GM12878 (cell line): ENCODE data around the gene COX6B2. TPM values are rescaled to one million over a fixed set of nuclear protein-coding genes. Genes with fewer than 3 reads are reported as not detected.

Source experiments
- ATAC-seq: fragments of 200-7000 bp; cut with Tn5 transposase; 3 replicates; pipeline ENCODE4 v1.9.1; 2020; ENCODE audit warnings: mild to moderate bottlenecking, moderate library complexity
- BruUV-seq: library from RNA; stranded (reverse); fragments of 400-500 nt; replicated peaks from 2 replicates; lab custom pipeline; 2021; lab: Mats Ljungman, UMichigan
- CTCF ChIA-PET: fragments of 300-600 bp; sonication (Branson Sonifier 250); formaldehyde crosslinking; extraction: SDS; loops from one replicate; lab custom pipeline; 2021; ENCODE audit warnings: inconsistent platforms; lab: Yijun Ruan, JAX
- POLR2A ChIA-PET: fragments of 350-600 bp; formaldehyde crosslinking; extraction: SDS; loops from one replicate; lab custom pipeline; 2021; ENCODE audit warnings: inconsistent platforms; lab: Charles Lee
- RAD21 ChIA-PET: fragments of 300-600 bp; sonication (Branson Sonifier 250); formaldehyde crosslinking; loops from one replicate; lab custom pipeline; 2023; ENCODE audit warnings: antibody characterized with exemption; ENCODE audit not compliant: unreplicated experiment; lab: Charles Lee
- SMC1A ChIA-PET: fragments of 300-600 bp; sonication (Branson Sonifier 250); formaldehyde crosslinking; loops from one replicate; lab custom pipeline; 2023; ENCODE audit not compliant: unreplicated experiment, uncharacterized antibody; lab: Charles Lee
- DNase-seq: peaks from one replicate; pipeline ENCODE4 v3.0.0-alpha.2; 2011; ENCODE audit warnings: low read depth, low spot score
- FAIRE-seq: peaks from 3 replicates; lab custom pipeline; 2011; peaks lifted over from hg19 to GRCh38; lab: Jason Lieb, UNC
- H2AFZ ChIP-seq: 2 replicates; pipeline ENCODE4 v1.6.0; 2011; ENCODE audit warnings: low read depth, low read length, control low read depth; ENCODE audit not compliant: control insufficient read depth
- H3K27ac ChIP-seq: 2 replicates; pipeline ENCODE4 v1.5.1; 2011; ENCODE audit warnings: control low read depth; ENCODE audit not compliant: control insufficient read depth, insufficient read depth
- H3K27me3 ChIP-seq, 2 experiments: replicated peaks in 1 of 2; 2 replicates each; pipeline versions ENCODE4 v1.6.0 to v1.6.1; 2011; ENCODE audit warnings: low read length in 1 of 2; ENCODE audit not compliant: control insufficient read depth in 2 of 2, insufficient read depth in 2 of 2
- H3K36me3 ChIP-seq, 2 experiments: 2 replicates each; pipeline ENCODE4 v1.5.1; 2011; ENCODE audit warnings: low read length in 1 of 2; ENCODE audit not compliant: control insufficient read depth in 2 of 2, insufficient read depth in 2 of 2
- H3K4me1 ChIP-seq: 2 replicates; pipeline ENCODE4 v1.6.1; 2011; ENCODE audit warnings: mild to moderate bottlenecking, low read length, moderate library complexity, mixed read lengths; ENCODE audit not compliant: control insufficient read depth, insufficient read depth
- H3K4me2 ChIP-seq: 2 replicates; pipeline ENCODE4 v1.6.0; 2011; ENCODE audit warnings: control low read depth; ENCODE audit not compliant: control insufficient read depth, insufficient read depth
- H3K4me3 ChIP-seq: fragments of 200-600 bp; sonication (generic); 2 replicates; pipeline ENCODE4 v1.5.1; 2016
- H3K79me2 ChIP-seq: 2 replicates; pipeline ENCODE4 v1.6.0; 2011; ENCODE audit warnings: low read length; ENCODE audit not compliant: control insufficient read depth, insufficient read depth
- H3K9ac ChIP-seq: 2 replicates; pipeline ENCODE4 v1.8.0; 2011; ENCODE audit warnings: low read length, control low read depth, mixed read lengths; ENCODE audit not compliant: control insufficient read depth, insufficient read depth
- H3K9me3 ChIP-seq: replicated peaks from 3 replicates; pipeline ENCODE4 v1.5.1; 2011; ENCODE audit warnings: mild to moderate bottlenecking, low read length; ENCODE audit not compliant: control insufficient read depth, insufficient read depth
- H4K20me1 ChIP-seq: 2 replicates; pipeline ENCODE4 v1.6.0; 2011; ENCODE audit not compliant: control insufficient read depth, insufficient read depth
- ASH2L ChIP-seq: fragments of 300-600, 200-600 bp; sonication (generic); IDR thresholded peaks from 2 replicates; pipeline ENCODE4 v1.6.1; 2017; ENCODE audit warnings: low read depth, mild to moderate bottlenecking, borderline replicate concordance
- EGR1 ChIP-seq, 2 experiments: IDR thresholded peaks; 1 replicate in 1 of 2; 2 replicates in 1 of 2; pipeline ENCODE4 v1.6.1; 2011 to 2012; ENCODE audit warnings: low read depth in 2 of 2, low read length in 2 of 2, borderline replicate concordance in 1 of 2, mild to moderate bottlenecking in 1 of 2, moderate library complexity in 1 of 2
- EZH2 ChIP-seq: IDR thresholded peaks from 2 replicates; pipeline ENCODE4 v1.6.1; 2012; ENCODE audit warnings: low read depth, mild to moderate bottlenecking, control low read depth, inconsistent platforms, low read length, borderline replicate concordance; ENCODE audit not compliant: control insufficient read depth
- LARP7 ChIP-seq: fragments of 450-650 bp; IDR thresholded peaks from 2 replicates; pipeline ENCODE4 v1.6.1; 2017; ENCODE audit warnings: mild to moderate bottlenecking
- MEF2B ChIP-seq: fragments of 450-650 bp; IDR thresholded peaks from 2 replicates; pipeline ENCODE4 v1.6.1; 2018; ENCODE audit warnings: mild to moderate bottlenecking, moderate library complexity; ENCODE audit not compliant: partially characterized antibody, poor library complexity, severe bottlenecking
- RAD51 ChIP-seq: fragments of 450-650 bp; IDR thresholded peaks from 2 replicates; pipeline ENCODE4 v1.6.1; 2016; ENCODE audit warnings: moderate library complexity, mild to moderate bottlenecking, inconsistent platforms
- RELA ChIP-seq: fragments of 450-650 bp; IDR thresholded peaks from 2 replicates; pipeline ENCODE4 v1.8.0; 2014; ENCODE audit warnings: borderline replicate concordance; ENCODE audit not compliant: partially characterized antibody
- SUZ12 ChIP-seq: fragments of 200-600 bp; sonication (generic); IDR thresholded peaks from one replicate; pipeline ENCODE4 v1.6.1; 2018; ENCODE audit warnings: antibody characterized with exemption, mild to moderate bottlenecking; ENCODE audit not compliant: unreplicated experiment
- WGBS: methylation state at CpG from one replicate; pipeline ENCODE4 v1.1.6; 2016; ENCODE audit warnings: low lambda C conversion rate; ENCODE audit not compliant: insufficient replicate concordance, insufficient coverage; ENCODE audit errors: missing lambda C conversion rate; 5-methylcytosine and 5-hydroxymethylcytosine counted together
- in situ Hi-C: fragments of 300-500 bp; cut with MboI; formaldehyde crosslinking; loops from 9 replicates; pipeline ENCODE4 v1.14.3; 2018; ENCODE audit warnings: mixed read lengths
- intact Hi-C: fragments of 100-400 bp; cut with micrococcal nuclease; formaldehyde crosslinking; loops from one replicate; pipeline ENCODE4 v1.14.2; 2022; ENCODE audit not compliant: unreplicated experiment
- polyA plus RNA-seq, 11 experiments: library from polyadenylated mRNA; depleted of rRNA in 4 of 11; unstranded in 6 of 11; stranded (reverse) in 5 of 11; fragments of >200 nt; fragmentation: Nextera tagmentation in 4 of 11; fragmentation: Illumina TruSeq in 1 of 11; extraction: Ambion mirVana in 4 of 11; extraction: Trizol in 1 of 11; gene quantifications; 1 replicate in 1 of 11; 2 replicates in 10 of 11; pipeline versions ENCODE4 v1.2.1 to v1.2.3, GENCODE V29; 2011 to 2016; ENCODE audit warnings: inconsistent platforms in 2 of 11, missing spikeins in 2 of 11, low read depth in 1 of 11
- total RNA-seq, 4 experiments: library from RNA; depleted of rRNA in 3 of 4; stranded (reverse); fragments of >200 nt in 3 of 4; fragmentation: Illumina TruSeq in 1 of 4; extraction: Trizol in 1 of 4; gene quantifications; 2 replicates each; pipeline versions ENCODE4 v1.2.1 to v1.2.3, GENCODE V29; 2013 to 2021

The COX6B2 gene
- total and polyA plus RNA-seq, 10 of the 15 experiments (the other 5 are each of a cell fraction or from before 2014, with no cell fraction given), result 0.05 to 0.08 (median 0.07) TPM; not detected in 6

DNA sequence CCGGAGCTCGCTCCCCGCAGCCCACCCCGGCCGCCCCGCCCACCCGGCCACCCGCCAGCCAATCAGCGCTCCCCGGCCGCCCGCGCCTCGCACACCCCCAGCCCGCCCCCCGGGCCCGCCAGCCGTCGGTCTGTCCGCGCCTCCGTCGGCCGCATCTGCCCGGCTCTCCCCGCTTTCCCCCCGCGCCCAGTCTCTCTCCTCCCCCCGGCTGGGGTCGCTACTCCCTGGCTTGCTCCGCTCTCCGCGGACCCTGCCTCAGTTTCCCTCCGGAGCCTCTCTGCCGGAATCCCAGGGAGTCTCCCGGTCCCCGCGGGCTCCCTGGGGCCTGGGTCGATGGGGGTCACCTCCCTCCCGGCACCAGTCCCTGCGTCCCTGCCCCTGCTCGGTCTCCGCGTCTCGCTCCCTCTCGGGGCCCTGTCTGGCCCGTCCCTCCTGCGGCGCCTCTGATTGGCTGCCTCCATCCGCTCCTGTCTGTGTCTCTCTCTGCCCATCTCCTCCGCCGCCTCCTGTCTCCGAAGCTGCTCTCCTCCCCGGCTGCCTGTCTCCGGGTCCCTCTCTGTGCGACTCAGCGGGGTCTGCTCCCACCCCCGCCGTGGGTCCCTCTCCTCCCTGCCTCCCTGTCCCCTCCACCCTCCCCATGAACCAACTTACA lies 15.3 kb upstream of the COX6B2 start:
- Histone ChIP-seq H3K36me3 (no peaks in the 10 kb centered on the region), H4K20me1 (no peaks in the 10 kb centered on the region), H3K4me2 (no peak overlapping the region), H3K9ac (no peak overlapping the region), H3K27me3 (peaks cover 3 to 10% of the 10 kb centered on the region in 2 experiments), H3K9me3 (no peaks in the 10 kb centered on the region), H2AFZ (no peak overlapping the region), H3K4me1 (no peaks in the 10 kb centered on the region), H3K4me3 (no peak overlapping the region), H3K27ac (no peak overlapping the region), H3K79me2 (no peaks in the 10 kb centered on the region)
- FAIRE-seq, result no peak
- no TSS peak for BruUV-seq
- intact Hi-C loops, result no loop called here
- ChIA-PET POLR2A (no interaction called here), SMC1A (no interaction called here), RAD21 (no interaction called here), CTCF (no interaction called here)
- in situ Hi-C loops, result no loop called here
- no peak for TF ChIP-seq RAD51
- TF ChIP-seq SUZ12, result peak; percentile 98
- TF ChIP-seq EZH2, result 0 out of 2 replicates have a peak, but pooled peaks have one; percentile 66
- DNase-seq, result no peak
- ATAC-seq, result peak; percentile 44; the same call in 2 of the 3 replicates
- 12% methylated on average over 25 of the region's 59 CpGs for WGBS

GRCh38 chr19:55368701-55369563 lies 14.4 kb upstream of the COX6B2 start:
- 20% methylated on average over 39 of the region's 54 CpGs for WGBS
- ChIA-PET SMC1A (no interaction called here), POLR2A (no interaction called here), RAD21 (no interaction called here), CTCF (interaction anchor here (0.7 kb wide), 2 partner anchors 15 to 135 kb away, joined by 3 read pairs; partner anchors contain the start of gene TMEM238)
- H3K4me2 ChIP-seq, result 0 out of 2 replicates have a peak overlapping the region, but pooled peaks have one; percentile 17
- intact Hi-C loops, result no loop called here
- H2AFZ ChIP-seq, result no peak overlapping the region
- no peaks in the 10 kb centered on the region for H3K36me3 ChIP-seq
- peak; percentile 43; the same call in 2 of the 3 replicates for ATAC-seq
- BruUV-seq, result no TSS peak
- H3K9ac ChIP-seq, result no peak overlapping the region
- FAIRE-seq, result no peak
- TF ChIP-seq LARP7, result no peak
- no peak for TF ChIP-seq RELA
- peak; percentile 95 for TF ChIP-seq SUZ12
- TF ChIP-seq ASH2L, result no peak
- peak in 1 of 2 experiments; percentile 76; a peak in 2 of 3 replicates for TF ChIP-seq EGR1 (IDR thresholded peaks at IDR 0.05; ENCODE audit: borderline replicate concordance in 1 of 2, low read depth in 2 of 2, low read length in 2 of 2)
- no peak for TF ChIP-seq MEF2B
- in situ Hi-C loops, result no loop called here
- H3K27ac ChIP-seq, result no peak overlapping the region
- H4K20me1 ChIP-seq, result no peaks in the 10 kb centered on the region
- H3K4me1 ChIP-seq, result no peaks in the 10 kb centered on the region
- H3K27me3 ChIP-seq, result peaks cover 3 to 10% of the 10 kb centered on the region in 2 experiments
- DNase-seq, result no peak
- H3K9me3 ChIP-seq, result no peaks in the 10 kb centered on the region
- H3K4me3 ChIP-seq, result no peak overlapping the region
- no peaks in the 10 kb centered on the region for H3K79me2 ChIP-seq
